Left ventricle myocardium inferior (tissue), 1 donor: ENCODE results near the gene CRK. TPM values are rescaled to one million over a fixed set of nuclear protein-coding genes. Genes with fewer than 3 reads are reported as not detected.

Source experiments
- DNase-seq: peaks from one replicate; pipeline ENCODE4 v3.0.0-alpha.2; 2020
- H3K27ac ChIP-seq: fragments of 200-600 bp; replicated peaks from 2 replicates; pipeline ENCODE4 v1.8.0; 2021
- H3K27me3 ChIP-seq: fragments of 200-600 bp; 2 replicates; pipeline ENCODE4 v1.8.0; 2021; ENCODE audit warnings: low read depth
- H3K36me3 ChIP-seq: fragments of 200-600 bp; 2 replicates; pipeline ENCODE4 v1.8.0; 2021
- H3K4me1 ChIP-seq: fragments of 200-600 bp; 2 replicates; pipeline ENCODE4 v1.8.0; 2021
- H3K4me3 ChIP-seq: fragments of 200-600 bp; 2 replicates; pipeline ENCODE4 v1.8.0; 2021; ENCODE audit warnings: mild to moderate bottlenecking, moderate library complexity
- H3K9me3 ChIP-seq: fragments of 200-600 bp; replicated peaks from 2 replicates; pipeline ENCODE4 v1.8.0; 2021
- intact Hi-C: fragments of 100-400 bp; cut with micrococcal nuclease; formaldehyde crosslinking; loops from one replicate; pipeline ENCODE4 v1.11.0; 2022
- total RNA-seq: library from RNA; stranded (reverse); fragmentation: NEBNext Ultra II Directional; extraction: Animal tissue kit (Norgen Biotek cat#: 25700); gene quantifications from one replicate; pipeline ENCODE4 v1.2.1, GENCODE V29; 2021
- TF ChIP-seq, protein P1 (sequence below): fragments of 200-600 bp; IDR thresholded peaks from 2 replicates; pipeline ENCODE4 v1.8.0; 2021; ENCODE audit warnings: antibody characterized with exemption, mild to moderate bottlenecking, borderline replicate concordance
- donor health status: DM: no; HTN: yes; CAD: no; lungs with severe emphysema.

The CRK gene
- total RNA-seq, 1 donor from 2014 or later = 37.5 TPM

DNA sequence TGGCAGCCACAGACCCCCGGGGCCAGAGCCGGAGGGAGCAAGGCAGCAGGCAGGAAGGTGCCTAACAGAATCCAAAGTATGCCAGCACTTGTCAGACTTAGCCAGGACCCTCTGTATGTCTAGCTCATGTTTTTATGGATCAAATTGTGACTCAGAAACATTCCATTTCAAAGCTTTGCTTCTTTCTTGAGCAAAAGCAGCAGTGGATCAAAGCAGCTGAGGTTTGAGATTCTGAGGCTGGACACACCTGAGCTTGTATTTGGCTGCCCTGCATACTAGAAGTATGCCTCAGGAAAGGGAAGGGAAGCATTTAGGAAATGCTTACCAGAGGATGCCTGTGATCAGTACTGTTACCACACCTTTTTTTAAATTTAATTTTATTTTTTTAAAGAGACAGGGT lies 42.2 kb upstream of the CRK start:
- Histone ChIP-seq H3K9me3 (no peaks in the 10 kb centered on the region), H3K27ac (peak overlapping the region; percentile 98), H3K36me3 (peaks cover 47% of the 10 kb centered on the region), H3K27me3 (no peaks in the 10 kb centered on the region), H3K4me1 (peaks cover 61% of the 10 kb centered on the region), H3K4me3 (no peak overlapping the region)
- intact Hi-C loops = no loop called here
- no peak for DNase-seq
- TF ChIP-seq, protein P1, sequence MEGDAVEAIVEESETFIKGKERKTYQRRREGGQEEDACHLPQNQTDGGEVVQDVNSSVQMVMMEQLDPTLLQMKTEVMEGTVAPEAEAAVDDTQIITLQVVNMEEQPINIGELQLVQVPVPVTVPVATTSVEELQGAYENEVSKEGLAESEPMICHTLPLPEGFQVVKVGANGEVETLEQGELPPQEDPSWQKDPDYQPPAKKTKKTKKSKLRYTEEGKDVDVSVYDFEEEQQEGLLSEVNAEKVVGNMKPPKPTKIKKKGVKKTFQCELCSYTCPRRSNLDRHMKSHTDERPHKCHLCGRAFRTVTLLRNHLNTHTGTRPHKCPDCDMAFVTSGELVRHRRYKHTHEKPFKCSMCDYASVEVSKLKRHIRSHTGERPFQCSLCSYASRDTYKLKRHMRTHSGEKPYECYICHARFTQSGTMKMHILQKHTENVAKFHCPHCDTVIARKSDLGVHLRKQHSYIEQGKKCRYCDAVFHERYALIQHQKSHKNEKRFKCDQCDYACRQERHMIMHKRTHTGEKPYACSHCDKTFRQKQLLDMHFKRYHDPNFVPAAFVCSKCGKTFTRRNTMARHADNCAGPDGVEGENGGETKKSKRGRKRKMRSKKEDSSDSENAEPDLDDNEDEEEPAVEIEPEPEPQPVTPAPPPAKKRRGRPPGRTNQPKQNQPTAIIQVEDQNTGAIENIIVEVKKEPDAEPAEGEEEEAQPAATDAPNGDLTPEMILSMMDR = no peak

DNA sequence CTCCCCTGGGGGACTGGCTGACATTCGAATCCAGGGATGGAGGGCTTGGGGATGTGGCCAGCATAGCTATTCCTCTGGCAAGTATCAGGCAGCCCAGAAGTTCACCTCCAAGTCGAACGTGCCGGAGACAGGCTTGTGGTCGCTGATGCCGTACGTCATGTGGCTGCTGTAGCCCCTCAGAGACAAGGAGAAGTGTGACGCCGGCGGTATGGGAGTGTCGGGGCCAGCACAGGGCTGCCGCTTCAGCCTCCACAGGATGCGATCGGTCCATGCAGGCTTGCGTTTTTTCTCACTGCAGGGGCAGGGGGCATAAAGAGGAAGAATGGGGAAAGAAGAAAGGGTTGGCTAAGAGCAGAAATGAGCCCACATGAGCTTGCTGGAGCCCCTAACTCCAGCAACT lies 41.8 kb upstream of the CRK start:
- Histone ChIP-seq H3K27ac (peak overlapping the region; percentile 98), H3K4me3 (no peak overlapping the region), H3K9me3 (no peaks in the 10 kb centered on the region), H3K27me3 (no peaks in the 10 kb centered on the region), H3K4me1 (peaks cover 65% of the 10 kb centered on the region), H3K36me3 (peaks cover 46% of the 10 kb centered on the region)
- DNase-seq = no peak
- TF ChIP-seq, protein P1 = no peak
- intact Hi-C loops = no loop called here

DNA sequence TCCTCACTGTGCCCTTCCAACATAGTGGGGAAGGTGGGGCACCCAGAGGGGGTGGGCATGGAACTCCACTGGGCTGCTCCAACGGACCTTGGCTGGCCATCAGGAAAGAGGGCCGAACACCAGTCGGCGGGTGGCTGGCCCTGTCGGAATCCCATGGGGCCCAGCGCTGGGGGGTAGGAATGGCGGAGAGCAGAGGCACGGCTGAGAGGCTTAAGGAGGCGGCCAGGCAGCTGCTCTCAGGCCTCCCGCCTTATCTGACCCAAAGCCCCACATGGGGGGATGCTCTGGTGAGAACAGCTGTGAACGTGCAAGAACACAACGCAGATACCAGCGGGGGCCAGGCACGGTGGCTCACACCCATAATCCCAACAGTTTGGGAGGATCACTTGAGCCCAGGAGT lies 40.8 kb upstream of the CRK start:
- peaks cover 75% of the 10 kb centered on the region for H3K4me1 ChIP-seq
- no peaks in the 10 kb centered on the region for H3K27me3 ChIP-seq
- no peaks in the 10 kb centered on the region for H3K9me3 ChIP-seq
- H3K36me3 ChIP-seq = peaks cover 41% of the 10 kb centered on the region
- peak overlapping the region; percentile 98 for H3K27ac ChIP-seq
- intact Hi-C loops = no loop called here
- DNase-seq = no peak
- TF ChIP-seq, protein P1 = no peak
- H3K4me3 ChIP-seq = no peak overlapping the region

DNA sequence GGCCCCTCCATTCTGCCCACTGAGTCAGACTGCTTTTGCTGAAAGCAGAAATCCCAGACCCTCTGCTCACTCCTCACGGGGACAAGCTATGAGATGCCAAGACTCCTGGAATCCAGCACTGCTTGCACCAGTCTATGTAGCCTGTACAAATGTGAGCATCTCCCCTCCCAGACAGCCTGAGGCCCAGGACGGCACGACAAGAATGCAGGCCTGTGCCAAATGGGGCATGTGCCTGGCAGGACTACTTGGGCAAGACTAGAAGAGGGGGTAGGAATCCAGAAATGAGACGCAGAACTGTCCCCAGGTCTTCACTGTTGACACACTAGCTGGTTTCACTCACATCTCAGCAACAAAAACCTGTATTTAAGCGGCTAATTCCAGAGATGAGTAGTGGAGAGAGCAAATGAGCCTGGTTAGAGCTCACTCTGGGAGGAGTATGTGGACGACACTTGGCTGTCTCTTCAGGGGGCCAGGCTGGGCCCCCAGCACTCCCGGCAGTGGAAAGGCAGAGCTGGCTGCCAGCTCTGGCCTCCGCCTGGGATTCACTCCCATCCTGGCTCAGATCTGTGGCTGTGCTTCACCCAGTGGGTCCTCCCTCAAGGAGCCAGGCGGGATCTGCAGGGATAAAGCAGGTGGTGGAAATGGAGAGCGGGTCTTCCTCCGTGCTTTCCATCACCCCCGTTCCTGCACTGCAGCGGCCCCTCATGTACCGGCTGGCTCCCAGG lies 39.4 kb upstream of the CRK start:
- peak overlapping the region; percentile 98 for H3K27ac ChIP-seq
- H3K9me3 ChIP-seq = no peaks in the 10 kb centered on the region
- peaks cover 86% of the 10 kb centered on the region for H3K4me1 ChIP-seq
- H3K27me3 ChIP-seq = no peaks in the 10 kb centered on the region
- TF ChIP-seq, protein P1 = no peak
- peak; percentile 70 for DNase-seq
- intact Hi-C loops = no loop called here
- H3K4me3 ChIP-seq = peak overlapping the region; percentile 28
- peaks cover 35% of the 10 kb centered on the region for H3K36me3 ChIP-seq

DNA sequence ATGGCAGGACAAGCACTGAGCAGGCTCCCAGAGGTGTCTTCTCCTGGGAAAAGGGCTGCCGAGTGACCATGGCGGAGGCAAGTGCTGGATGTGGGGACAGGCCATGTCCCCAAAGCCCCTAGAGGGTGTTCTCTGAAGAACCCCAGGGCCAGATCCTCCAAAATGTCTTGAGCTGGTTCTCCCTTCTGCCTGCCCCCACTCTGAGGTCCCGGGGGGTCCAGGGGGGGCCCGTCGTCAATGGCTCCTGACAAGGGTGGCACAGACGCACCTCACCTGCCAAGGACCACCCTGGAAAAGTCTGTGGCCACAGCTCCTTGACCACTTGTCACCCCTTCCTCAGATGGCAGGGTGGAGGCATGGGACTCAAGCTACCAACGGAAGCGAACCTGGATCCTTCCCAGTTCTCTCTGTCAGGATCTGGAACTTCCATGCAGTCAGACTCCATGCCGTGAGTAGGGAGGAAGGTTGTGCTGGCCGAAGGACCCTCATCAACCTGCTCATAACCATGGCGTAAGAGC lies 38.8 kb upstream of the CRK start:
- peak overlapping the region; percentile 28 for H3K4me3 ChIP-seq
- H3K27ac ChIP-seq = peak overlapping the region; percentile 98
- no peak for DNase-seq
- TF ChIP-seq, protein P1 = no peak
- no peaks in the 10 kb centered on the region for H3K9me3 ChIP-seq
- H3K4me1 ChIP-seq = peaks cover 92% of the 10 kb centered on the region
- H3K27me3 ChIP-seq = no peaks in the 10 kb centered on the region
- intact Hi-C loops = no loop called here
- peaks cover 35% of the 10 kb centered on the region for H3K36me3 ChIP-seq
